ENCODE measurements around the gene FAM204A. TPM values are rescaled to one million over a fixed set of nuclear protein-coding genes. Genes with fewer than 3 reads are reported as not detected.

Gene FAM204A
- total RNA-seq, 4 donors from 2014 or later, result 58.6 to 78.7 (median 69.3) TPM

DNA sequence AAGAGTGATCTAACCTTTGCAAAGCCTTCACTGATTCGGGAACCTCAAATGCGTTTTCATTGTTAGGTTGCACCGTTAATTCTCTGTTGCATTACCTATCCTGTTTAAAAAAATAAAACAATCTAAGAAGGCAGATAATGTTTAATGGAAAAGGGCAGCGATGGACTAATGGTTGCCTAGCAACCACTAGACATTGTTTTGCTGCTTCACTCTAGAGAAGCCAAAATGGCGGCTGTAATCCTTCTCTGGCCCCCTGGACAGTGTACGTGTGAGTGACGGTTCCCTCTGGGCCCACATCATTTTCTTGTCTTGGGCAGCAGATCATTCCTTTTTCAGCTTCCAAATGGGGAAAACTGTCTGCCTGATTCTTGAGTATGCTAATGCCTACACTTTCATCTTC, 43.3 kb downstream of the FAM204A start:
- H3K36me3 ChIP-seq, result no peaks in the 10 kb centered on the region
- 95% methylated on average over 7 of the region's 7 CpGs for WGBS
- H3K27ac ChIP-seq (replicated peaks in 1 of 4), result no peak overlapping the region
- DNase-seq (ENCODE audit: extremely low spot score), result no peak
- TF ChIP-seq, protein P1, sequence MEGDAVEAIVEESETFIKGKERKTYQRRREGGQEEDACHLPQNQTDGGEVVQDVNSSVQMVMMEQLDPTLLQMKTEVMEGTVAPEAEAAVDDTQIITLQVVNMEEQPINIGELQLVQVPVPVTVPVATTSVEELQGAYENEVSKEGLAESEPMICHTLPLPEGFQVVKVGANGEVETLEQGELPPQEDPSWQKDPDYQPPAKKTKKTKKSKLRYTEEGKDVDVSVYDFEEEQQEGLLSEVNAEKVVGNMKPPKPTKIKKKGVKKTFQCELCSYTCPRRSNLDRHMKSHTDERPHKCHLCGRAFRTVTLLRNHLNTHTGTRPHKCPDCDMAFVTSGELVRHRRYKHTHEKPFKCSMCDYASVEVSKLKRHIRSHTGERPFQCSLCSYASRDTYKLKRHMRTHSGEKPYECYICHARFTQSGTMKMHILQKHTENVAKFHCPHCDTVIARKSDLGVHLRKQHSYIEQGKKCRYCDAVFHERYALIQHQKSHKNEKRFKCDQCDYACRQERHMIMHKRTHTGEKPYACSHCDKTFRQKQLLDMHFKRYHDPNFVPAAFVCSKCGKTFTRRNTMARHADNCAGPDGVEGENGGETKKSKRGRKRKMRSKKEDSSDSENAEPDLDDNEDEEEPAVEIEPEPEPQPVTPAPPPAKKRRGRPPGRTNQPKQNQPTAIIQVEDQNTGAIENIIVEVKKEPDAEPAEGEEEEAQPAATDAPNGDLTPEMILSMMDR (IDR thresholded peaks at IDR 0.05), result no peak
- TF ChIP-seq EP300 (IDR thresholded peaks at IDR 0.05) (no peak), POLR2AphosphoS5 (IDR thresholded peaks at IDR 0.05) (no peak), POLR2A (IDR thresholded peaks at IDR 0.05; ENCODE audit: low read depth) (no peak)
- H3K4me1 ChIP-seq, result peaks cover 0 to 14% (median 12%) of the 10 kb centered on the region in 4 donors
- H3K9me3 ChIP-seq, result no peaks in the 10 kb centered on the region
- H3K27me3 ChIP-seq, result no peaks in the 10 kb centered on the region
- intact Hi-C loops (cut with DNase I), result no loop called here
- H3K4me3 ChIP-seq, result no peak overlapping the region

DNA sequence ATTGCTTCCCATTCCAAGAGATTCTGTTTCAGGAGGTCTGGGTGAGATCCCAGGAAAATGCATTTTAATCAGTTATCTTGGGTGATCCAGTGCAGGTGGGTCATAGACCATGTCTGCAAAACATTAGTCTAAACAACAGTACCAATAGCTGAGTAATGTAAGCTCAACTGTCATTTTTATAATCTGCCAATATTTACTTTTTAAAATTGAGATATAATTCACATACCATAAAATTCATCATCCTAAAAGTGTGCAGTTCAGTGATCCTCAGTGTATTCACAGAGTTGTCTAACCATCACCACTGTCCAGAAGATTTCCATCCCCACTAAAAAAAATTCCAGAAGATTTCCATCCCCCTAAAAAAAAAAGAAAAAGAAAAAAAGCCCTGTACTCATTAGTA, 51.0 kb downstream of the FAM204A start:
- TF ChIP-seq, protein P1 (IDR thresholded peaks at IDR 0.05), result no peak
- TF ChIP-seq POLR2AphosphoS5 (IDR thresholded peaks at IDR 0.05) (no peak), POLR2A (IDR thresholded peaks at IDR 0.05; ENCODE audit: low read depth) (no peak), EP300 (IDR thresholded peaks at IDR 0.05) (no peak)
- Histone ChIP-seq H3K4me3 (no peak overlapping the region), H3K27ac (replicated peaks in 1 of 4) (no peak overlapping the region), H3K9me3 (peaks cover 0 to 4% (median 0%) of the 10 kb centered on the region in 4 donors), H3K4me1 (no peaks in the 10 kb centered on the region), H3K27me3 (no peaks in the 10 kb centered on the region), H3K36me3 (no peaks in the 10 kb centered on the region)
- DNase-seq (ENCODE audit: extremely low spot score), result no peak
- intact Hi-C loops (cut with DNase I), result no loop called here

DNA sequence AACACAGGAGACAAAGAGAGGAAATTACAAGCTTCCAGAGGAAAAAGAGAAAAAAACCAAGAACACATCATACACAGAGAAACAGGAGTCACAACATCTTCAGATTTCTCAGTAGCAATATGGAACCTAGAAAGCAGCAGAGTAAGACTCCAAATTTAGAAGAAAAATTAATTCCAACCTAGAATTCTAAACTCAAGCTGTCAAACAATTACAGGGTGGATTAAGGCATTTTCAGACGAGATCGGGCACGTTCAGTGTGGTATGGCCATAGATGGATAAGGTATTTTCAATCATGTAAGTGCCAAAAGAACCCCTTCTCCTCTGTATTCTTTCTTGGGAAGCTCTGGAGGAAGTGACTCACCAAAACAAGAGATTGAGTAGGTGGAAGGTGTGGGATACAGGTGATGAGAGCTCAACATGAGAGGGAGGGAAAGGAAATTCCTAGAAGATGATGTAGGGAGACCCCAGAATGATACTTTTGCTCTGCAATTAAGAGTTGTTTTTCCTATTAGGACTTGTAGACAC, 51.6 kb downstream of the FAM204A start:
- TF ChIP-seq POLR2A (IDR thresholded peaks at IDR 0.05; ENCODE audit: low read depth) (no peak), POLR2AphosphoS5 (IDR thresholded peaks at IDR 0.05) (no peak), EP300 (IDR thresholded peaks at IDR 0.05) (no peak)
- TF ChIP-seq, protein P1 (IDR thresholded peaks at IDR 0.05), result no peak
- Histone ChIP-seq H3K4me3 (no peak overlapping the region), H3K27me3 (no peaks in the 10 kb centered on the region), H3K27ac (replicated peaks in 1 of 4) (no peak overlapping the region), H3K4me1 (no peaks in the 10 kb centered on the region), H3K36me3 (no peaks in the 10 kb centered on the region), H3K9me3 (peaks cover 0 to 4% (median 0%) of the 10 kb centered on the region in 4 donors)
- intact Hi-C loops (cut with DNase I), result no loop called here
- DNase-seq (ENCODE audit: extremely low spot score), result peak; percentile 42
- WGBS, result 88% methylated on average over 3 of the region's 3 CpGs

DNA sequence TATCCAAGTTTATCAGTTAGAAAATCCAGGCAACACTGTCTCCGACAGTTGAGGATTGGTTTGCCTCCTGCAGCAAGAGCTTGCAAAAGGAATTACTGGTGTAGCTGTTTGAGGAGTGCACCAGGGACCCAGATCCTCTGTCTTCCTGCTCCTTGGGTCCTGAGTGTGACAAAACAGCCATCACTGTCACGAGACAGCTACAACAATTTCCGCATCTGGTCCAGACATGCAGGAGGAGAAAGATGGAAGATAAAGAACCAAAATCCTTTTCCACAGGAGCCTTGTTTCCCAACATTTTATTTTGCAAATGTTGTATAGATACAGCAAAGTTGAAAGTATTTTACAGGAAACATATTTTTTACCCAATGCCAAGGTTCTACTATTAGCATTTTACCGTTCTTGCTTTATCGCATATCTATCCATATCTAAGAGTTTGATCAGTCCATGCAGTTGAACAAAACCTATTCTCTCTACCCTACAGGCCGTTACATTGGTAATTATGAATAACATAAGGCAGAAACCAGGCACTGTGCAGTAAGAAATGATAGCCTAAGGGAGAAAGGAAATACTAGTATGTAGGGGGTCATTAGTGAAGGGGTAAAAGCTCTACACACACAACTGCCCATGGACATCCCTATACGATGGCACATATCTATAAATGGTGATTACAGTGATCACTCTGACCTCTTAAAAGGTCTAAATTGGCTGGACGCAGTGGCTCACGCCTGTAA, 54.9 kb downstream of the FAM204A start:
- no peaks in the 10 kb centered on the region for H3K36me3 ChIP-seq
- no peak overlapping the region for H3K27ac ChIP-seq (replicated peaks in 1 of 4)
- intact Hi-C loops (cut with DNase I), result no loop called here
- 89% methylated on average over 9 of the region's 9 CpGs for WGBS
- H3K4me3 ChIP-seq, result no peak overlapping the region
- peaks cover 0 to 10% (median 0%) of the 10 kb centered on the region in 4 donors for H3K27me3 ChIP-seq
- no peaks in the 10 kb centered on the region for H3K4me1 ChIP-seq
- peaks cover 0 to 4% (median 0%) of the 10 kb centered on the region in 4 donors for H3K9me3 ChIP-seq
- TF ChIP-seq EP300 (IDR thresholded peaks at IDR 0.05) (no peak), POLR2A (IDR thresholded peaks at IDR 0.05; ENCODE audit: low read depth) (no peak)
- TF ChIP-seq, protein P1 (IDR thresholded peaks at IDR 0.05), result no peak
- DNase-seq (ENCODE audit: extremely low spot score), result peak; percentile 24
